Neutrophil (primary cell): ENCODE measurements around the gene ANKRD11.

Experiments
- H3K27ac ChIP-seq: fragments of 200-600 bp; sonication (generic); 2 replicates; pipeline ENCODE4 v1.5.1; 2016; ENCODE audit warnings: mild to moderate bottlenecking, moderate library complexity
- H3K27me3 ChIP-seq: fragments of 200-600 bp; sonication (generic); 2 replicates; pipeline ENCODE4 v1.6.0; 2016; ENCODE audit warnings: mild to moderate bottlenecking
- H3K36me3 ChIP-seq: fragments of 200-600 bp; sonication (generic); 2 replicates; pipeline ENCODE4 v1.5.1; 2017
- H3K4me1 ChIP-seq, 2 experiments: fragments of 200-600 bp in 1 of 2; sonication (generic) in 1 of 2; 1 replicate in 1 of 2; 2 replicates in 1 of 2; pipeline versions ENCODE4 v1.5.1 to v1.6.1; 2013 to 2016; ENCODE audit warnings: low read depth in 1 of 2, low read length in 1 of 2, mild to moderate bottlenecking in 1 of 2, moderate library complexity in 1 of 2; ENCODE audit not compliant: control insufficient read depth in 1 of 2, insufficient read depth in 1 of 2
- H3K4me3 ChIP-seq, 2 experiments: fragments of 200-600 bp in 1 of 2; sonication (generic) in 1 of 2; 1 replicate in 1 of 2; 2 replicates in 1 of 2; pipeline ENCODE4 v1.5.1; 2013 to 2016; ENCODE audit warnings: low read depth in 1 of 2, low read length in 1 of 2, mild to moderate bottlenecking in 1 of 2, moderate library complexity in 1 of 2
- H3K9me3 ChIP-seq: fragments of 200-600 bp; sonication (generic); 2 replicates; pipeline ENCODE4 v1.5.1; 2016
- CTCF ChIP-seq: fragments of 200-600 bp; sonication (generic); IDR thresholded peaks from 2 replicates; pipeline ENCODE4 v1.5.1; 2016; ENCODE audit warnings: antibody characterized with exemption

Gene ANKRD11

GRCh38 chr16:89370081-89370511 lies 120.3 kb downstream of the ANKRD11 start:
- Histone ChIP-seq H3K27ac (peak overlapping the region; percentile 15), H3K4me3 (no peak overlapping the region), H3K4me1 (peaks cover 7 to 13% of the 10 kb centered on the region in 2 experiments), H3K36me3 (peaks cover 18% of the 10 kb centered on the region), H3K9me3 (no peaks in the 10 kb centered on the region), H3K27me3 (no peaks in the 10 kb centered on the region)
- no peak for TF ChIP-seq CTCF

GRCh38 chr16:89369266-89369895 lies 121.0 kb downstream of the ANKRD11 start:
- H3K9me3 ChIP-seq = no peaks in the 10 kb centered on the region
- no peak for TF ChIP-seq CTCF
- peak overlapping the region; percentile 15 for H3K27ac ChIP-seq
- H3K4me3 ChIP-seq = no peak overlapping the region
- peaks cover 14 to 20% of the 10 kb centered on the region in 2 experiments for H3K4me1 ChIP-seq
- no peaks in the 10 kb centered on the region for H3K27me3 ChIP-seq
- peaks cover 18% of the 10 kb centered on the region for H3K36me3 ChIP-seq

GRCh38 chr16:89368604-89369249 lies 121.6 kb downstream of the ANKRD11 start:
- H3K27ac ChIP-seq = peak overlapping the region; percentile 15
- peaks cover 18% of the 10 kb centered on the region for H3K36me3 ChIP-seq
- H3K4me3 ChIP-seq = no peak overlapping the region
- H3K4me1 ChIP-seq = peaks cover 21 to 27% of the 10 kb centered on the region in 2 experiments
- TF ChIP-seq CTCF = no peak
- H3K27me3 ChIP-seq = no peaks in the 10 kb centered on the region
- H3K9me3 ChIP-seq = no peaks in the 10 kb centered on the region

GRCh38 chr16:89367538-89367915 lies 122.8 kb downstream of the ANKRD11 start:
- no peak overlapping the region for H3K4me3 ChIP-seq
- peaks cover 32 to 37% of the 10 kb centered on the region in 2 experiments for H3K4me1 ChIP-seq
- H3K27me3 ChIP-seq = no peaks in the 10 kb centered on the region
- no peak for TF ChIP-seq CTCF
- no peaks in the 10 kb centered on the region for H3K9me3 ChIP-seq
- H3K27ac ChIP-seq = no peak overlapping the region
- peaks cover 18% of the 10 kb centered on the region for H3K36me3 ChIP-seq

GRCh38 chr16:89366561-89367537 lies 123.5 kb downstream of the ANKRD11 start:
- no peak for TF ChIP-seq CTCF
- peak overlapping the region; percentile 25 for H3K27ac ChIP-seq
- H3K36me3 ChIP-seq = peaks cover 14% of the 10 kb centered on the region
- peaks cover 39 to 43% of the 10 kb centered on the region in 2 experiments for H3K4me1 ChIP-seq
- no peak overlapping the region for H3K4me3 ChIP-seq
- no peaks in the 10 kb centered on the region for H3K9me3 ChIP-seq
- no peaks in the 10 kb centered on the region for H3K27me3 ChIP-seq
